GM18519 (cell line): ENCODE measurements around the gene INTS3.
"Not testable (repeated sequence)": the region's sequence is repeated elsewhere in the genome, so short reads cannot be mapped to it uniquely, and the experiment has no call there.

ENCODE experiments used
- ATAC-seq: cut with Tn5 transposase; IDR thresholded peaks from one replicate; pipeline ENCODE4 v1.9.1; 2021; ENCODE audit warnings: mild to moderate bottlenecking, moderate library complexity; ENCODE audit not compliant: unreplicated experiment, low FRiP score

The INTS3 gene

GRCh38 chr1:153750026-153750995 lies 22.5 kb downstream of the INTS3 start:
- ATAC-seq: no peak

- ATAC-seq: no peak
These were observed 24.2 kb downstream of the INTS3 start for GRCh38 chr1:153752072-153752471.

GRCh38 chr1:153752571-153753195 lies 24.8 kb downstream of the INTS3 start:
- no peak for ATAC-seq

- no peak for ATAC-seq
These were observed 26.4 kb downstream of the INTS3 start for GRCh38 chr1:153754266-153754665.

GRCh38 chr1:153760440-153760839 lies 32.6 kb downstream of the INTS3 start:
- ATAC-seq: no peak

- no peak for ATAC-seq
These were observed 35.7 kb downstream of the INTS3 start for GRCh38 chr1:153763365-153764225.

GRCh38 chr1:153764310-153764709 lies 36.5 kb downstream of the INTS3 start:
- no peak for ATAC-seq

- ATAC-seq: not testable (repeated sequence)
These were observed 38.8 kb downstream of the INTS3 start for GRCh38 chr1:153766663-153767062.

- no peak for ATAC-seq
These were observed 39.7 kb downstream of the INTS3 start for GRCh38 chr1:153767519-153767918.

GRCh38 chr1:153768316-153769181 lies 40.7 kb downstream of the INTS3 start:
- ATAC-seq: no peak

GRCh38 chr1:153769221-153769620 lies 41.4 kb downstream of the INTS3 start:
- no peak for ATAC-seq

- ATAC-seq: no peak
These were observed 42.9 kb downstream of the INTS3 start for GRCh38 chr1:153770797-153771196.

GRCh38 chr1:153771261-153771660 lies 43.4 kb downstream of the INTS3 start:
- ATAC-seq: no peak

- no peak for ATAC-seq
These were observed 44.2 kb downstream of the INTS3 start for GRCh38 chr1:153771841-153772593.

- ATAC-seq: no peak
These were observed 45.5 kb downstream of the INTS3 start for GRCh38 chr1:153773096-153773921.

- no peak for ATAC-seq
These were observed 46.3 kb downstream of the INTS3 start for GRCh38 chr1:153774026-153774595.

GRCh38 chr1:153774780-153775457 lies 47.1 kb downstream of the INTS3 start, which contains the start of gene SLC27A3:
SLC27A3 (plus strand) TSS chr1:153775407; CDS start chr1:153775498, 91 bp downstream.
- ATAC-seq: no peak
